ENCODE data around the gene NXT1.

DNA sequence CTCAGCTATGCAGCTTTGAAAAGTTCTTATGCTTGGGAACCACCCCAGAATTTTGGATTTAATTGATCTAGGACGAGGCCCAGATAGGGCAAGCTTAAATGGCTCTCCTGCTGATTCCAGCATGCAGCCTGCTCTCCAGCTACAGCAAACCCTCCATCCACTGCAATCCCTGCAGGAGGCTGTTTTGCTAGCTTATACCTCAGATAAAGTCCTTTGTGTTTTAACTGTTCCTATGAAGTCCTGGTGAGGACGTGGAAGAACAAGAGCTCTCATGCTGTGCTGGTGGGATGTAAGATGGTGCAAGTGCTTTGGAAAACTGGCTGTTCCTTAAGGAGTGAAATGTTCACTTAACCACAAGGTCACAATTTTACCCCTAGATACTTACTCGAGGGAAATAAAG lies 25.5 kb upstream of the NXT1 start:
- TF ChIP-seq SP1 (IDR thresholded peaks at IDR 0.05) (no peak), ARNT (IDR thresholded peaks at IDR 0.05) (no peak), L3MBTL2 (conservative IDR thresholded peaks at IDR 0.05) (no peak), ELF4 (IDR thresholded peaks at IDR 0.05) (no peak), BHLHE40 (IDR thresholded peaks at IDR 0.05; ENCODE audit: borderline replicate concordance) (no peak), FOXM1 (IDR thresholded peaks at IDR 0.05; ENCODE audit: borderline replicate concordance) (no peak), ZNF384 (IDR thresholded peaks at IDR 0.05) (no peak), NFRKB (IDR thresholded peaks at IDR 0.05) (no peak), FOXA1 (IDR thresholded peaks at IDR 0.05) (no peak), TARDBP (IDR thresholded peaks at IDR 0.05) (no peak), HDGF (IDR thresholded peaks at IDR 0.05; ENCODE audit: borderline replicate concordance) (no peak)
- TF ChIP-seq, protein P1, sequence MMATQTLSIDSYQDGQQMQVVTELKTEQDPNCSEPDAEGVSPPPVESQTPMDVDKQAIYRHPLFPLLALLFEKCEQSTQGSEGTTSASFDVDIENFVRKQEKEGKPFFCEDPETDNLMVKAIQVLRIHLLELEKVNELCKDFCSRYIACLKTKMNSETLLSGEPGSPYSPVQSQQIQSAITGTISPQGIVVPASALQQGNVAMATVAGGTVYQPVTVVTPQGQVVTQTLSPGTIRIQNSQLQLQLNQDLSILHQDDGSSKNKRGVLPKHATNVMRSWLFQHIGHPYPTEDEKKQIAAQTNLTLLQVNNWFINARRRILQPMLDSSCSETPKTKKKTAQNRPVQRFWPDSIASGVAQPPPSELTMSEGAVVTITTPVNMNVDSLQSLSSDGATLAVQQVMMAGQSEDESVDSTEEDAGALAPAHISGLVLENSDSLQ (IDR thresholded peaks at IDR 0.05), result no peak

Measured in HEK293T (cell line).